GM21360 (cell line): ENCODE data around the gene SEPTIN12.

Experiments used
- ATAC-seq: cut with Tn5 transposase; IDR thresholded peaks from one replicate; pipeline ENCODE4 v1.9.1; 2021; ENCODE audit warnings: mild to moderate bottlenecking, moderate library complexity; ENCODE audit not compliant: unreplicated experiment

SEPTIN12 gene

DNA sequence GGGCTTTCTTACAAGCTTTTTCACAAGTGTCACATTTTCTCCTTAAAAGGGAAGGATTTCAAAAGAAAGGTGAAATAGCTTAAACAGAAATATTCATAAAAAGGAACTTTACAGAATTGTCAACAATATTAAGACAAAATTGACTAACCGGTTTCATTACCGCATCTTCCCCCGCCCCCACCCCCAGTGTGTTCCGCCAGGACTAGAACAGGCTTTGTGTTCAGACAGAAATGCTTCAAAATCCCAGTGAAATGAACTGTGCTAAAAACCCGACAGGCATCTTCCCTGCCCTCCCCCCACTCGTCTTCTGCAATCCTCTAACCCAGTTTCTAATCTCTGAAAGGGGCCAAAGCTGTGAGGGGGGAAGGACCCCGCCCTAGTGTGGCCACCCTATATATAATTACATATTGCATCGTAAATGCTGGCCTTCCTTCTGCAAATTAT is 15.3 kb upstream of the SEPTIN12 start:
- no peak for ATAC-seq

- ATAC-seq, result peak; percentile 92
Measured at GRCh38 chr16:4802659-4803287, 14.6 kb upstream of the SEPTIN12 start.

DNA sequence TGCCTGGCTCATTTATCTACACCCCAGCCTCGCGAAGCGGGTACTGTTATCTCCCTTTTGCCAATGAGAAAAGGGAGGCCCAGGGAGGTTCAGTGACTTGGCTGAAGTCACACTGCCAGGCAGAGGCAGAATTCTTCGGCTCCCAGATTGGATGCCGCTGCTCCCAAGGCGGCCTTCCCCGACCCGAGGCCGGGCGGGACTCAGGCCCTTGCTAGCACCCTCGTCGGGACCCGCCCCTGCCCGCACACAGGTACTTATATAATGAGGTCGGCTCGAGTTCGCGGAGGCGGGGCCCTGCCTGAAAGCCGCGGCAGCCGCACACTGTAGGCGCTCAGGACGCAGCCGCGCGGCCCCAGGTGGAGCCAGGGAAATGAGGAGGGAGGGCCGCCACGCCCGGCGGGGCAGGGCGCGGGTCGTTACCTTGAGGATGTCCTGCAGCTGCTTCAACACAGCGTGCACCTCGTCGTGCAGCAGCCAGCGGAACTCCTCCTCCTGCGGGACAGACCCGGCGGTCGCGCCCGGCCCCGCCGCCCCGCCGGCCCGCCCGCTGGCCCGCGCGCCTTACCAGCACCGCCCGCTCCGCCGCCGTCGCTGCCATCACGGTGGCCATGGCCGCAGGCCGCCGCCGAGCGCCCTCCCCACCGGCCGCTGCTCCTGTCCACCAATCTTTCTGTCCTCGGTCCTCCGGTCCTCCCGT is 14.0 kb upstream of the SEPTIN12 start, which contains the start of gene ROGDI:
TSS of gene ROGDI (minus strand) at position 672 of the 697 bp plus-strand sequence. CDS start at position 610, 62 bp downstream.
- ATAC-seq, result peak; percentile 47

- ATAC-seq, result no peak
Measured at GRCh38 chr16:4801051-4801961, 13.2 kb upstream of the SEPTIN12 start.

GRCh38 chr16:4800290-4801041 is 12.3 kb upstream of the SEPTIN12 start:
- no peak for ATAC-seq

- ATAC-seq, result no peak
Measured at GRCh38 chr16:4799171-4799855, 11.2 kb upstream of the SEPTIN12 start.

GRCh38 chr16:4798456-4798855 is 10.3 kb upstream of the SEPTIN12 start:
- no peak for ATAC-seq

DNA sequence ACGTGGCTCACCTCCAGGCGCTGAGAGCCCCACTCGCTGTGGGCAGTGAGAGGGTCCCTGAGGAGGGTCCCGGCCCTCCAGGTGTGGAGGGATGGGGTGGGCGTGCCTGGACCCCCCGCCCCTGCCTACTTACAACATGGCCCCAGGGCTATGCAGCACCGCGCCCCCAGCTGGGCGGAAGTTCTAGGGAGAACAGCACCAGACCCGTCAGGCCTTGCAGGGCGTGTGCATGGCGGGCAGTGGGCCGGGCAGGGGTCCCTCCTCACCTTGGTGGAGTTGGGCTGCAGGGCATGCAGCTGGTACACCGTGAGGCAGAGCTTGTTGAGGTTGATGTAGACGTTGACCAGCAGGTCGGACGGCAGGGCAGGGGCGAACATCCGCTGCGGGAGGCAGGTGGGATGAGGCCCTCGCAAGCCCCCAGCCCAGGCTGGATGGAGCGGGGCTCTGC is 9.7 kb upstream of the SEPTIN12 start:
- ATAC-seq, result no peak

GRCh38 chr16:4796982-4797804 is 9.0 kb upstream of the SEPTIN12 start:
- ATAC-seq, result no peak

- no peak for ATAC-seq
Measured at GRCh38 chr16:4795828-4796572, 7.9 kb upstream of the SEPTIN12 start.

DNA sequence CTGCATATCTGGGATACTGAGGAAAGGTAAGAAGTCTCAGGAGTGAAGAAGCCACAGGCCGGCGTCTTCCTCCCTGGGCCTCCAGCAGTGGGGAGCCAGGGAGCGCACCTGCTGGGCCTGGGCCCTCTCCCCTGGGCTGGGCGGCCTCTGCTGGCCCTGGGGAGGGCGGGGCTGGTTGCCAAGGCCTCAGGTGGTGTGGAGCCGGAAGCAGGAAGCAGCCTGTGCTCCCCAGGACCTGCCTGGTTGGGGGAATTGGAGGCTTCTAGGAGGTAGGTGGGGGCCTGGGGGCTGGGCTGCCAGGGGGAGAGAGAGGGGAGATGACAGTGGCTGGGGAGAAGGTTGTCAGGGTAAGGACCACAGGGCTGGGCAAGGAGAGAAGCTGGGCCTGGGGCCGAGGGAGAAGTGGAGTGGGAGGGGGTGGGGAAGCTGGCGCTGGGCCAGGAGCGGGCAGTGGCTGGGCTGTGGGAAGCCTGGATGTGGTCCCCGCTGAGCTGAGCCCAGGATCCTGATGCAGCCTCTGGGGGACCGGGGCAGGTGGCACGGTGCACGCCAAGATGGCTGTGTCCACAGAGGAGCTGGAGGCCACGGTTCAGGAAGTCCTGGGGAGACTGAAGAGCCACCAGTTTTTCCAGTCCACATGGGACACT is 7.2 kb upstream of the SEPTIN12 start, which contains the start of gene SMIM22:
TSS of gene SMIM22 (plus strand) at position 189 of the 647 bp plus-strand sequence. CDS start at position 555, 366 bp downstream.
- ATAC-seq, result no peak

DNA sequence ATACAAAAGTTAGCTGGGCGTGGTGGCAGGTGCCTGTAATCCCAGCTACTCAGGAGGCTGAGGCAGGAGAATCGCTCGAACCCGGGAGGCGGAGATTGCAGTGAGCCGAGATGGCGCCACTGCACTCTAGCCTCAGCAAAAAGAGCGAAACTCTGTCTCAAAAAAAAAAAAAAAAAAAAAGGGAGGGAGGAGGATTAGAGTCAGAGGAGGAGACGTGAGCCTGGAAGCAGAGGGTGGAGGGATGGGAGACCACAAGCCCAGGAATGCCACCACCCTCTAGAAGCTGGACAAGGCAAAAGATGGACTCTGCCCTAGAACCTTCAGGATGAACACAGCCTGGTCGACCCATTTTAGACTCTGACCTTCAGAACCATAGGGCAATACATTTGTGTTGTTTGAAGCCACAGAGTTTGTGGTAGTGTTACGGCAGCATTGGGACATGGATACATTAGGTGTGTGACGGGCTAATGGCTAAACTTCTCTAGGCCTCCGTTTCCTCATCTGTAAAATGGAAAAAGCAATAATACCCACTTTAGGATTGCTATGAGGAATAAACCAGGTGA is 4.9 kb upstream of the SEPTIN12 start:
- no peak for ATAC-seq

DNA sequence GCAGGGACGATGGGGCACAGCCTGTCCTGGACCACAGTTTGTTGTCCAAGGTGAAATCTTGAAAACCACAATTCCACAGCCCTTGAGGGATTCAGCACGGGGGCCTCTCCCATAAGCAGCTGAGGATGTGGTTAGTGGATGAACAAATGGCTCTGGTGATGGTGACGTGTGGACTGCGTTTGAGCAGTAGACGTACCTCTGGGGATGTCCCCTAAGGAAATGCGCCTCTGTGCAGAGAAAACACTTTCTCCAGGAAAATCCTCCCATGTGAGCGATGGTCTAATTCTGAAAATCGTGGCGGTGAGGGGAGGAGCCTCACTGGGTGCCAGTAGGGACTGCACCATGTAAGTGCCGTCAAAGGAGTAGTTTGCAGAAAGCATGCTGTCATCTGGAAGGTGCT is 2.7 kb upstream of the SEPTIN12 start:
- ATAC-seq, result no peak

- ATAC-seq, result no peak
Measured at GRCh38 chr16:4790261-4790660, 2.1 kb upstream of the SEPTIN12 start.

- no peak for ATAC-seq
Measured at GRCh38 chr16:4788910-4789309, 765 bp upstream of the SEPTIN12 start.

DNA sequence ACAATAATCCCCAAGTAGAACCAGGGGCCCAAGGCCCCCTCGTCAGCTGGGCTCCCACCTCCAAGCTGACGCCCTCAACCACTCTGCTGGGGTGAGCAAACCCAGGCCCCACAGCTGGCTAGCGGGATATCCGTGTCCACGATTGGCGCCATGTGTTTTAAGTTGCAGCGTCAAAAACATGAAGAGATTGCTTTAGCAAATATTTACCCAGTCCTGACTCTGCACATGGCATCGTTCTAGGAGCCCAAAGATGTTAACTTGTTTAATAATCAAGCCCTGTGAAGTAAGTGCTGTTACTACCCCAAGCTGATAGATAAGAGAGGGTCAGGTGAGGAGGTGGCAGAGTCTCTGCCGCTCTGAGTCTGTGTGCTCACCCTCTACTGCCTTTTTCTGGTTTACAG is 344 bp upstream of the SEPTIN12 start:
- ATAC-seq, result no peak

GRCh38 chr16:4787068-4787467 is 1.1 kb downstream of the SEPTIN12 start:
- no peak for ATAC-seq
